ENCODE data around the gene GADL1.

Gene GADL1

GRCh38 chr3:30835667-30836066 lies 58.8 kb downstream of the GADL1 start:
- Histone ChIP-seq H3K27me3 (ENCODE audit: control insufficient read depth, low read length) (no peaks in the 10 kb centered on the region), H3K36me3 (ENCODE audit: control insufficient read depth, low read length) (no peaks in the 10 kb centered on the region), H3K9me3 (ENCODE audit: control insufficient read depth, insufficient read depth, low read length) (no peaks in the 10 kb centered on the region), H3K4me3 (ENCODE audit: low read length) (no peak overlapping the region), H3F3A (ENCODE audit: control insufficient read depth, insufficient read depth) (no peaks in the 10 kb centered on the region), H3K4me2 (ENCODE audit: low read length) (no peak overlapping the region), H3K79me2 (ENCODE audit: control insufficient read depth, low read length) (no peaks in the 10 kb centered on the region), H3K9me2 (replicated peaks; ENCODE audit: control insufficient read depth, low read length) (no peaks in the 10 kb centered on the region), H4K20me1 (ENCODE audit: control insufficient read depth, insufficient read depth, low read depth, low read length) (no peaks in the 10 kb centered on the region), H3K27ac (ENCODE audit: low read depth, low read length) (no peak overlapping the region), H3K4me1 (ENCODE audit: control insufficient read depth, low read length) (no peaks in the 10 kb centered on the region)
- TF ChIP-seq EZH2phosphoT487 (IDR thresholded peaks at IDR 0.05; ENCODE audit: borderline replicate concordance, low read length) (no peak), CTCF (IDR thresholded peaks at IDR 0.05; ENCODE audit: low read depth, low read length, poor library complexity, severe bottlenecking) (no peak)

DNA sequence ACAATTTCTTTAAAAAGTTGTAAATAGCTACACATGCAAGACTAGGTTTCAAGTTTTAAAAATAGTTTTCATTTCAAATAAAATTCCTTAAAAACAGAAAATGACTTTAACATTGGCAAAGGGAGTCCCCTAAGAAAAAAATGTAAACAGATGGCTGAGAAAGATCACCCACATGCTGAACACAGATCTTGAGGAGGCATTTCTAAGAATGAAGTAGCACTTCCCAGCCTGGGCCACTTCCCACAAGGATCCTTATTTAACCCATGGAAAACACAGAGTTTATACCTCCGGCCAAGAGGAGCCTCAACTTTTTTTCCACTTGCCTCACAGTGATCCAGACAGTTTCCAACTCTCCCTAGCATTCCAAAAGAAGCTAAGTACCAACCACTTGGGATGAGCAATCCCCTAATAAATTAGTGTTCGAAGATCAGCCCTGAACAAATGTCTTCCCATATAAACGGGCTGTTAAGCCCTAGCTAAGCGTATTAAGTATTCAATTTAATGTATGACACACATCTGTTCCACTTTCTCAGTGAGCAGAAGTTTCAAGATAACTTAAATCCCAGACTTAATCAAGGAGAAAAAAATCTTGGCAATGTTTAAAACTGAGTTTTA lies 61.4 kb downstream of the GADL1 start:
- no peaks in the 10 kb centered on the region for H4K20me1 ChIP-seq (ENCODE audit: control insufficient read depth, insufficient read depth, low read depth, low read length)
- H3K27me3 ChIP-seq (ENCODE audit: control insufficient read depth, low read length) = no peaks in the 10 kb centered on the region
- no peak overlapping the region for H3K4me2 ChIP-seq (ENCODE audit: low read length)
- H3K27ac ChIP-seq (ENCODE audit: low read depth, low read length) = no peak overlapping the region
- H3K9me3 ChIP-seq (ENCODE audit: control insufficient read depth, insufficient read depth, low read length) = no peaks in the 10 kb centered on the region
- no peaks in the 10 kb centered on the region for H3F3A ChIP-seq (ENCODE audit: control insufficient read depth, insufficient read depth)
- no peak overlapping the region for H3K4me3 ChIP-seq (ENCODE audit: low read length)
- H3K4me1 ChIP-seq (ENCODE audit: control insufficient read depth, low read length) = no peaks in the 10 kb centered on the region
- H3K36me3 ChIP-seq (ENCODE audit: control insufficient read depth, low read length) = no peaks in the 10 kb centered on the region
- H3K9me2 ChIP-seq (replicated peaks; ENCODE audit: control insufficient read depth, low read length) = no peaks in the 10 kb centered on the region
- no peaks in the 10 kb centered on the region for H3K79me2 ChIP-seq (ENCODE audit: control insufficient read depth, low read length)
- TF ChIP-seq CTCF (IDR thresholded peaks at IDR 0.05; ENCODE audit: low read depth, low read length, poor library complexity, severe bottlenecking) = no peak
- TF ChIP-seq EZH2phosphoT487 (IDR thresholded peaks at IDR 0.05; ENCODE audit: borderline replicate concordance, low read length) = no peak

DNA sequence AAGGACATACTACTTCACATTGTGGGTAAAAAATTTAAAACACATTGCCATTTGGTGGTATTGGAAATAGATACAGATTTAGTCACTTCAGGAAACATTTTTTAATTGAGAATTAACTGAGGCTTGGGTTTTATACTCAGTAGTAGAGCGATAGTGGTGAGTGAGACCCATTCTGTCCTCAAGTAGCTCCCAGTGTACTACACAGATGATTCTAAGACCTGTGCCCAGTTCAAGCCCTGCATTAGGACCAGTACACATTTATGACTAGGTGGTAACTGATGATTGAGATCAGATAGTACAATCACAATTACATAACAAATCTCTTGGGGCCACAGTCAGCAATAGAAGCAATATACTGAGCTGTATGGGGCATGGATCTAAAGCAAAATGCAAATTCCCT lies 67.4 kb downstream of the GADL1 start:
- H4K20me1 ChIP-seq (ENCODE audit: control insufficient read depth, insufficient read depth, low read depth, low read length) = no peaks in the 10 kb centered on the region
- H3K9me3 ChIP-seq (ENCODE audit: control insufficient read depth, insufficient read depth, low read length) = no peaks in the 10 kb centered on the region
- no peak overlapping the region for H3K27ac ChIP-seq (ENCODE audit: low read depth, low read length)
- no peaks in the 10 kb centered on the region for H3K9me2 ChIP-seq (replicated peaks; ENCODE audit: control insufficient read depth, low read length)
- TF ChIP-seq CTCF (IDR thresholded peaks at IDR 0.05; ENCODE audit: low read depth, low read length, poor library complexity, severe bottlenecking) (no peak), EZH2phosphoT487 (IDR thresholded peaks at IDR 0.05; ENCODE audit: borderline replicate concordance, low read length) (no peak)
- H3K4me2 ChIP-seq (ENCODE audit: low read length) = no peak overlapping the region
- no peaks in the 10 kb centered on the region for H3K79me2 ChIP-seq (ENCODE audit: control insufficient read depth, low read length)
- H3K27me3 ChIP-seq (ENCODE audit: control insufficient read depth, low read length) = peaks cover 2% of the 10 kb centered on the region; the same call in 1 of the 2 replicates
- no peaks in the 10 kb centered on the region for H3K36me3 ChIP-seq (ENCODE audit: control insufficient read depth, low read length)
- H3F3A ChIP-seq (ENCODE audit: control insufficient read depth, insufficient read depth) = no peaks in the 10 kb centered on the region
- H3K4me1 ChIP-seq (ENCODE audit: control insufficient read depth, low read length) = no peaks in the 10 kb centered on the region
- H3K4me3 ChIP-seq (ENCODE audit: low read length) = no peak overlapping the region

All from DOHH2 (cell line).